SU-DHL-6 (cell line): ENCODE measurements around the gene QPCT.

Experiments used
- H2AFZ ChIP-seq: fragments of 200-600 bp; sonication (generic); 2 replicates; pipeline ENCODE4 v1.6.1; 2014; ENCODE audit warnings: low read depth, mild to moderate bottlenecking, moderate library complexity, mixed read lengths, antibody characterized with exemption, low read length; ENCODE audit not compliant: severe bottlenecking
- H3F3A ChIP-seq: fragments of 200-600 bp; shearing (Covaris generic); 2 replicates; pipeline ENCODE4 v1.6.0; 2016; ENCODE audit warnings: antibody characterized with exemption, mild to moderate bottlenecking; ENCODE audit not compliant: insufficient read depth
- H3K27ac ChIP-seq: fragments of 200-600 bp; sonication (generic); 2 replicates; pipeline ENCODE4 v1.5.1; 2016; ENCODE audit warnings: low read depth, mild to moderate bottlenecking, low read length, moderate library complexity, mixed read lengths
- H3K27me3 ChIP-seq: fragments of 200-600 bp; sonication (generic), shearing (Covaris generic); 2 replicates; pipeline ENCODE4 v1.6.0; 2014; ENCODE audit warnings: mild to moderate bottlenecking, low read length
- H3K36me3 ChIP-seq: fragments of 200-600 bp; sonication (generic); 2 replicates; pipeline ENCODE4 v1.6.1; 2014; ENCODE audit warnings: mild to moderate bottlenecking, low read length, mixed read lengths
- H3K4me2 ChIP-seq: fragments of 300-600, 200-600 bp; shearing (Covaris generic), sonication (generic); 2 replicates; pipeline ENCODE4 v1.6.0; 2014; ENCODE audit warnings: low read length, low read depth, mild to moderate bottlenecking; ENCODE audit not compliant: poor library complexity, severe bottlenecking
- H3K4me3 ChIP-seq: fragments of 200-600 bp; sonication (generic); 2 replicates; pipeline ENCODE4 v1.5.1; 2014; ENCODE audit warnings: antibody characterized with exemption, low read length, mild to moderate bottlenecking, mixed read lengths; ENCODE audit not compliant: insufficient read depth, poor library complexity, severe bottlenecking
- H3K79me2 ChIP-seq: fragments of 200-600 bp; sonication (generic); 2 replicates; pipeline ENCODE4 v1.6.1; 2014; ENCODE audit warnings: mild to moderate bottlenecking, low read length, moderate library complexity; ENCODE audit not compliant: insufficient read depth
- H3K9ac ChIP-seq: fragments of 200-600 bp; sonication (generic); 2 replicates; pipeline ENCODE4 v1.7.0; 2014; ENCODE audit warnings: mild to moderate bottlenecking, low read length
- H3K9me2 ChIP-seq: fragments of 200-600 bp; sonication (generic); replicated peaks from 2 replicates; pipeline ENCODE4 v1.6.1; 2014; ENCODE audit warnings: low read length; ENCODE audit not compliant: insufficient read depth
- H3K9me3 ChIP-seq: fragments of 200-600 bp; sonication (generic); 2 replicates; pipeline ENCODE4 v1.6.1; 2014; ENCODE audit warnings: low read length, mixed read lengths; ENCODE audit not compliant: insufficient read depth
- H4K20me1 ChIP-seq: fragments of 200-600 bp; sonication (generic); 2 replicates; pipeline ENCODE4 v1.6.1; 2014; ENCODE audit warnings: low read depth, mild to moderate bottlenecking, antibody characterized with exemption, low read length, moderate library complexity, mixed read lengths
- CTCF ChIP-seq: fragments of 200-600 bp; sonication (generic); IDR thresholded peaks from one replicate; pipeline ENCODE4 v1.5.1; 2017; ENCODE audit warnings: antibody characterized with exemption, mild to moderate bottlenecking, low read length, moderate library complexity; ENCODE audit not compliant: insufficient read depth, poor library complexity, severe bottlenecking
- EZH2phosphoT487 ChIP-seq: fragments of 200-600 bp; sonication (generic), shearing (Covaris generic); conservative IDR thresholded peaks from 2 replicates; pipeline ENCODE4 v1.6.1; 2018; ENCODE audit warnings: mild to moderate bottlenecking, antibody characterized with exemption, low read length, moderate library complexity, mixed read lengths

Gene QPCT

GRCh38 chr2:37307500-37307899, 36.9 kb upstream of the QPCT start:
- H3K36me3 ChIP-seq = peaks cover 22% of the 10 kb centered on the region; the same call in 1 of the 2 replicates
- peaks cover 18% of the 10 kb centered on the region; the same call in 1 of the 2 replicates for H3F3A ChIP-seq
- TF ChIP-seq EZH2phosphoT487 (no peak), CTCF (no peak)
- no peak overlapping the region for H3K27ac ChIP-seq
- no peak overlapping the region for H3K4me2 ChIP-seq
- H3K9me2 ChIP-seq = no peaks in the 10 kb centered on the region
- no peaks in the 10 kb centered on the region for H3K9me3 ChIP-seq
- H2AFZ ChIP-seq = no peak overlapping the region
- no peak overlapping the region for H3K4me3 ChIP-seq
- H4K20me1 ChIP-seq = peaks cover 64% of the 10 kb centered on the region
- H3K9ac ChIP-seq = no peak overlapping the region
- H3K79me2 ChIP-seq = peaks cover 99% of the 10 kb centered on the region
- H3K27me3 ChIP-seq = no peaks in the 10 kb centered on the region

- no peak overlapping the region for H2AFZ ChIP-seq
- H4K20me1 ChIP-seq = peaks cover 63% of the 10 kb centered on the region
- peaks cover 29% of the 10 kb centered on the region for H3F3A ChIP-seq
- H3K9me2 ChIP-seq = no peaks in the 10 kb centered on the region
- H3K9me3 ChIP-seq = no peaks in the 10 kb centered on the region
- H3K79me2 ChIP-seq = peaks cover 100% of the 10 kb centered on the region
- peaks cover 36% of the 10 kb centered on the region for H3K36me3 ChIP-seq
- H3K27me3 ChIP-seq = no peaks in the 10 kb centered on the region
- peak overlapping the region; percentile 7; the same call in 1 of the 2 replicates for H3K9ac ChIP-seq
- TF ChIP-seq CTCF (no peak), EZH2phosphoT487 (no peak)
- peak overlapping the region; percentile 21 for H3K4me3 ChIP-seq
- peak overlapping the region; percentile 98 for H3K4me2 ChIP-seq
- H3K27ac ChIP-seq = peak overlapping the region; percentile 5; the same call in 1 of the 2 replicates
Observed at GRCh38 chr2:37315364-37315763, 29.1 kb upstream of the QPCT start.

GRCh38 chr2:37316181-37316580, 28.2 kb upstream of the QPCT start:
- no peak overlapping the region for H3K27ac ChIP-seq

More at GRCh38 chr2:37316181-37316580, 28.2 kb upstream of the QPCT start:
- Histone ChIP-seq H3F3A (peaks cover 31% of the 10 kb centered on the region), H3K9me2 (no peaks in the 10 kb centered on the region), H3K36me3 (peaks cover 32% of the 10 kb centered on the region), H3K4me3 (peak overlapping the region; percentile 27), H3K9ac (0 out of 2 replicates have a peak overlapping the region, but pooled peaks have one; percentile 23), H4K20me1 (peaks cover 56% of the 10 kb centered on the region), H2AFZ (no peak overlapping the region), H3K4me2 (peak overlapping the region; percentile 98), H3K79me2 (peaks cover 100% of the 10 kb centered on the region), H3K9me3 (no peaks in the 10 kb centered on the region), H3K27me3 (no peaks in the 10 kb centered on the region)
- no peak for TF ChIP-seq CTCF
